H9 (cell line): ENCODE results near the gene CASP6. TPM values are rescaled to one million over a fixed set of nuclear protein-coding genes. Genes with fewer than 3 reads are reported as not detected.

Experiments used
- DNase-seq: peaks from one replicate; pipeline ENCODE4 v3.0.0-alpha.2; 2017
- H2AFZ ChIP-seq: one replicate; pipeline ENCODE4 v1.6.1; 2013; ENCODE audit warnings: mild to moderate bottlenecking, low read length, control low read depth, moderate library complexity
- H2AK5ac ChIP-seq: 2 replicates; pipeline ENCODE4 v1.6.1; 2013; ENCODE audit warnings: low read length, control low read depth, mixed read lengths; ENCODE audit not compliant: insufficient read length
- H2BK120ac ChIP-seq: one replicate; pipeline ENCODE4 v1.6.1; 2013; ENCODE audit warnings: low read depth, mild to moderate bottlenecking, low read length, control low read depth, inconsistent platforms; ENCODE audit not compliant: poor library complexity, severe bottlenecking
- H2BK12ac ChIP-seq: 2 replicates; pipeline ENCODE4 v1.6.1; 2013; ENCODE audit warnings: low read length, control low read depth, mixed read lengths, low read depth; ENCODE audit not compliant: insufficient read length
- H2BK15ac ChIP-seq: 2 replicates; pipeline ENCODE4 v1.6.1; 2013; ENCODE audit warnings: low read depth, low read length, control low read depth
- H2BK20ac ChIP-seq: one replicate; pipeline ENCODE4 v1.6.1; 2013; ENCODE audit warnings: low read depth, mild to moderate bottlenecking, low read length, control low read depth, inconsistent platforms; ENCODE audit not compliant: poor library complexity, severe bottlenecking
- H2BK5ac ChIP-seq: 2 replicates; pipeline ENCODE4 v1.6.1; 2013; ENCODE audit warnings: low read length, control low read depth, mixed read lengths; ENCODE audit not compliant: insufficient read length
- H3K14ac ChIP-seq: 2 replicates; pipeline ENCODE4 v1.6.1; 2013; ENCODE audit warnings: low read length, control low read depth; ENCODE audit not compliant: insufficient read depth
- H3K18ac ChIP-seq: 2 replicates; pipeline ENCODE4 v1.6.1; 2013; ENCODE audit warnings: low read depth, mild to moderate bottlenecking, mixed read lengths, low read length, control low read depth; ENCODE audit not compliant: insufficient read length
- H3K23ac ChIP-seq: 2 replicates; pipeline ENCODE4 v1.6.1; 2013; ENCODE audit warnings: low read length, control low read depth, mixed read lengths, low read depth; ENCODE audit not compliant: insufficient read length
- H3K23me2 ChIP-seq: 2 replicates; pipeline ENCODE4 v1.6.1; 2013; ENCODE audit warnings: low read depth, mild to moderate bottlenecking, mixed read lengths, low read length, control low read depth; ENCODE audit not compliant: insufficient read length, poor library complexity, severe bottlenecking
- H3K27ac ChIP-seq: 2 replicates; pipeline ENCODE4 v1.5.1; 2013; ENCODE audit warnings: low read length, control low read depth, mixed read lengths, low read depth; ENCODE audit not compliant: insufficient read length
- H3K27me3 ChIP-seq: 2 replicates; pipeline ENCODE4 v1.6.1; 2013; ENCODE audit warnings: low read length, control low read depth, inconsistent platforms; ENCODE audit not compliant: insufficient read depth
- H3K4ac ChIP-seq: 2 replicates; pipeline ENCODE4 v1.6.1; 2013; ENCODE audit warnings: low read depth, mild to moderate bottlenecking, control low read depth, inconsistent platforms, low read length, moderate library complexity
- H3K4me1 ChIP-seq: 2 replicates; pipeline ENCODE4 v1.6.1; 2013; ENCODE audit warnings: low read length, control low read depth, inconsistent platforms; ENCODE audit not compliant: insufficient read depth
- H3K4me2 ChIP-seq: 2 replicates; pipeline ENCODE4 v1.6.1; 2013; ENCODE audit warnings: low read length, control low read depth, mixed read lengths; ENCODE audit not compliant: insufficient read length, insufficient read depth
- H3K56ac ChIP-seq: 2 replicates; pipeline ENCODE4 v1.6.1; 2013; ENCODE audit warnings: low read depth, mild to moderate bottlenecking, mixed read lengths, low read length, control low read depth; ENCODE audit not compliant: insufficient read length
- H3K79me1 ChIP-seq: 2 replicates; pipeline ENCODE4 v1.6.1; 2013; ENCODE audit warnings: low read depth, mild to moderate bottlenecking, moderate library complexity, low read length, control low read depth, inconsistent platforms; ENCODE audit not compliant: insufficient read depth, poor library complexity, severe bottlenecking
- H3K79me2 ChIP-seq: 2 replicates; pipeline ENCODE4 v1.6.1; 2013; ENCODE audit warnings: low read length, control low read depth, inconsistent platforms; ENCODE audit not compliant: insufficient read depth
- H3K9ac ChIP-seq: 2 replicates; pipeline ENCODE4 v1.6.1; 2013; ENCODE audit warnings: low read length, control low read depth, mixed read lengths; ENCODE audit not compliant: insufficient read length; ENCODE audit errors: extremely low read depth
- H3K9me3 ChIP-seq: one replicate; pipeline ENCODE4 v1.6.1; 2013; ENCODE audit warnings: low read depth, low read length, inconsistent platforms; ENCODE audit not compliant: control insufficient read depth
- H3T11ph ChIP-seq: one replicate; pipeline ENCODE4 v1.6.1; 2013; ENCODE audit warnings: mild to moderate bottlenecking, low read length, control low read depth, inconsistent platforms
- H4K20me1 ChIP-seq: one replicate; pipeline ENCODE4 v1.6.1; 2013; ENCODE audit not compliant: control insufficient read depth, insufficient read length, insufficient read depth
- H4K5ac ChIP-seq: 2 replicates; pipeline ENCODE4 v1.6.1; 2013; ENCODE audit warnings: low read depth, mild to moderate bottlenecking, mixed read lengths, low read length, control low read depth; ENCODE audit not compliant: insufficient read length
- H4K8ac ChIP-seq: replicated peaks from 2 replicates; pipeline ENCODE4 v1.6.1; 2013; ENCODE audit warnings: low read length, control low read depth, mixed read lengths, low read depth; ENCODE audit not compliant: insufficient read length
- H4K91ac ChIP-seq: 2 replicates; pipeline ENCODE4 v1.6.1; 2013; ENCODE audit warnings: low read depth, mild to moderate bottlenecking, moderate library complexity, mixed read lengths, low read length, control low read depth; ENCODE audit not compliant: insufficient read length
- H3K27ac Mint-ChIP-seq, 3 experiments: 2 replicates in 2 of 3; 3 replicates in 1 of 3; pipeline ENCODE4 v1.8.0; 2020 to 2021; ENCODE audit warnings: mixed read lengths in 3 of 3, mild to moderate bottlenecking in 1 of 3, moderate library complexity in 1 of 3
- H3K27me3 Mint-ChIP-seq: 2 replicates; pipeline ENCODE4 v1.8.0; 2021; ENCODE audit warnings: low read depth, mild to moderate bottlenecking, moderate library complexity, mixed read lengths
- H3K36me3 Mint-ChIP-seq, 3 experiments: 2 replicates in 2 of 3; 3 replicates in 1 of 3; pipeline ENCODE4 v1.8.0; 2020 to 2021; ENCODE audit warnings: low read depth in 3 of 3, mixed read lengths in 3 of 3; ENCODE audit not compliant: insufficient read depth in 1 of 3
- H3K4me1 Mint-ChIP-seq, 2 experiments: 2 replicates each; pipeline ENCODE4 v1.8.0; 2020; ENCODE audit warnings: mixed read lengths in 2 of 2
- H3K4me3 Mint-ChIP-seq, 2 experiments: 2 replicates in 1 of 2; 3 replicates in 1 of 2; pipeline ENCODE4 v1.8.0; 2020 to 2021; ENCODE audit warnings: mild to moderate bottlenecking in 2 of 2, mixed read lengths in 2 of 2, moderate library complexity in 1 of 2
- H3K9me3 Mint-ChIP-seq, 2 experiments: 2 replicates in 1 of 2; 3 replicates in 1 of 2; pipeline ENCODE4 v1.8.0; 2020; ENCODE audit warnings: mild to moderate bottlenecking in 2 of 2, mixed read lengths in 2 of 2, moderate library complexity in 1 of 2
- WGBS: extraction: QIAGEN DNeasy Blood & Tissue Kit; methylation state at CpG from one replicate; pipeline ENCODE4 v1.1.7; 2013; ENCODE audit warnings: missing lambda C conversion rate, low lambda C conversion rate, mixed read lengths; ENCODE audit not compliant: insufficient read length; ENCODE audit errors: extremely low coverage; 5-methylcytosine and 5-hydroxymethylcytosine counted together
- total RNA-seq: library from RNA; stranded (reverse); gene quantifications from 2 replicates; pipeline ENCODE4 v1.2.1, GENCODE V29; 2021
- TF ChIP-seq, protein P1 (sequence below): fragments of 200-600 bp; sonication (generic); conservative IDR thresholded peaks from 3 replicates; pipeline ENCODE4 v1.8.0; 2021; ENCODE audit warnings: antibody characterized with exemption, mild to moderate bottlenecking

The CASP6 gene
- total RNA-seq, 1 experiment from 2014 or later, result 25.2 TPM

- Histone ChIP-seq H2BK120ac (no peak overlapping the region), H3T11ph (no peak overlapping the region), H3K79me1 (no peaks in the 10 kb centered on the region), H3K23me2 (no peaks in the 10 kb centered on the region), H4K8ac (no peak overlapping the region), H3K27me3 (no peaks in the 10 kb centered on the region), H4K20me1 (no peaks in the 10 kb centered on the region), H2BK12ac (no peak overlapping the region), H4K5ac (no peak overlapping the region), H3K79me2 (no peaks in the 10 kb centered on the region), H3K4ac (no peak overlapping the region), H3K9ac (no peak overlapping the region), H3K23ac (no peak overlapping the region), H3K27ac (no peak overlapping the region), H3K4me2 (no peak overlapping the region), H2BK5ac (no peak overlapping the region), H2AK5ac (no peak overlapping the region), H3K4me1 (no peaks in the 10 kb centered on the region), H3K18ac (no peak overlapping the region), H2AFZ (no peak overlapping the region), H2BK15ac (no peak overlapping the region), H3K9me3 (no peaks in the 10 kb centered on the region), H4K91ac (no peak overlapping the region), H3K56ac (no peak overlapping the region), H3K14ac (no peak overlapping the region), H2BK20ac (no peak overlapping the region)
- H3K4me3 Mint-ChIP-seq, result no peak overlapping the region
- H3K27ac Mint-ChIP-seq, result no peak overlapping the region
- H3K36me3 Mint-ChIP-seq, result no peaks in the 10 kb centered on the region
- WGBS, result no CpG with 5 or more reads among the region's 1 CpG
- no peak for DNase-seq
- TF ChIP-seq, protein P1, sequence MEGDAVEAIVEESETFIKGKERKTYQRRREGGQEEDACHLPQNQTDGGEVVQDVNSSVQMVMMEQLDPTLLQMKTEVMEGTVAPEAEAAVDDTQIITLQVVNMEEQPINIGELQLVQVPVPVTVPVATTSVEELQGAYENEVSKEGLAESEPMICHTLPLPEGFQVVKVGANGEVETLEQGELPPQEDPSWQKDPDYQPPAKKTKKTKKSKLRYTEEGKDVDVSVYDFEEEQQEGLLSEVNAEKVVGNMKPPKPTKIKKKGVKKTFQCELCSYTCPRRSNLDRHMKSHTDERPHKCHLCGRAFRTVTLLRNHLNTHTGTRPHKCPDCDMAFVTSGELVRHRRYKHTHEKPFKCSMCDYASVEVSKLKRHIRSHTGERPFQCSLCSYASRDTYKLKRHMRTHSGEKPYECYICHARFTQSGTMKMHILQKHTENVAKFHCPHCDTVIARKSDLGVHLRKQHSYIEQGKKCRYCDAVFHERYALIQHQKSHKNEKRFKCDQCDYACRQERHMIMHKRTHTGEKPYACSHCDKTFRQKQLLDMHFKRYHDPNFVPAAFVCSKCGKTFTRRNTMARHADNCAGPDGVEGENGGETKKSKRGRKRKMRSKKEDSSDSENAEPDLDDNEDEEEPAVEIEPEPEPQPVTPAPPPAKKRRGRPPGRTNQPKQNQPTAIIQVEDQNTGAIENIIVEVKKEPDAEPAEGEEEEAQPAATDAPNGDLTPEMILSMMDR, result no peak
- H3K4me1 Mint-ChIP-seq, result peaks cover 4 to 7% of the 10 kb centered on the region in 2 experiments; a peak in 2 of 4 replicates
- H3K9me3 Mint-ChIP-seq, result no peaks in the 10 kb centered on the region
- H3K27me3 Mint-ChIP-seq, result no peaks in the 10 kb centered on the region; the same call in 1 of the 2 replicates
These were observed 44.9 kb upstream of the CASP6 start for GRCh38 chr4:109748114-109748513.
